ENCODE measurements around the gene CKLF. TPM values are rescaled to one million over a fixed set of nuclear protein-coding genes. Genes with fewer than 3 reads are reported as not detected.
A peak's percentile ranks its signal among the peaks of the same experiment; 100 is the strongest.
"Not testable (repeated sequence)": the region's sequence is repeated elsewhere in the genome, so short reads cannot be mapped to it uniquely, and the experiment has no call there.

Gene CKLF
- total RNA-seq, 1 donor from 2014 or later = 36.3 TPM

GRCh38 chr16:66512272-66513110 lies 39.9 kb upstream of the CKLF start:
- H3K4me3 Mint-ChIP-seq = peak overlapping the region; percentile 13
- peaks cover 24% of the 10 kb centered on the region for H3K36me3 Mint-ChIP-seq
- no peak for DNase-seq (ENCODE audit: extremely low spot score, unreplicated experiment)
- H3K4me1 Mint-ChIP-seq (ENCODE audit: unreplicated experiment) = peaks cover 28% of the 10 kb centered on the region
- H3K27ac Mint-ChIP-seq = peak overlapping the region; percentile 73
- no peak for TF ChIP-seq CTCF (conservative IDR thresholded peaks at IDR 0.05)
- H3K9me3 Mint-ChIP-seq = no peaks in the 10 kb centered on the region
- no peaks in the 10 kb centered on the region for H3K27me3 Mint-ChIP-seq

- peaks cover 32% of the 10 kb centered on the region for H3K4me1 Mint-ChIP-seq (ENCODE audit: unreplicated experiment)
Measured at GRCh38 chr16:66513111-66513723, 39.2 kb upstream of the CKLF start.

DNA sequence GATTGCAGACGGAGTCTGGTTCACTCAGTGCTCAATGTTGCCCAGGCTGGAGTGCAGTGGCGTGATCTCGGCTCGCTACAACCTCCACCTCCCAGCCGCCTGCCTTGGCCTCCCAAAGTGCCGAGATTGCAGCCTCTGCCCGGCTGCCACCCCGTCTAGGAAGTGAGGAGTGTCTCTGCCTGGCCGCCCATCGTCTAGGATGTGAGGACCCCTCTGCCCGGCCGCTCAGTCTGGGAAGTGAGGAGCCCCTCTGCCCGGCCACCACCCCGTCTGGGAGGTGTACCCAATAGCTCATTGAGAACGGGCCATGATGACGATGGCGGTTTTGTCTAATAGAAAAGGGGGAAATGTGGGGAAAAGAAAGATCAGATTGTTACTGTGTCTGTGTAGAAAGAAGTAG lies 38.0 kb upstream of the CKLF start:
- H3K4me1 Mint-ChIP-seq (ENCODE audit: unreplicated experiment) = peaks cover 32% of the 10 kb centered on the region
- H3K27ac Mint-ChIP-seq = peak overlapping the region; percentile 16
- H3K4me3 Mint-ChIP-seq = not testable (repeated sequence)

More at GRCh38 chr16:66513111-66513723, 39.2 kb upstream of the CKLF start:
- DNase-seq (ENCODE audit: extremely low spot score, unreplicated experiment) = no peak
- Mint-ChIP-seq H3K36me3 (peaks cover 17% of the 10 kb centered on the region), H3K9me3 (no peaks in the 10 kb centered on the region), H3K27ac (peak overlapping the region; percentile 73), H3K27me3 (no peaks in the 10 kb centered on the region), H3K4me3 (peak overlapping the region; percentile 13)
- TF ChIP-seq CTCF (conservative IDR thresholded peaks at IDR 0.05) = no peak

GRCh38 chr16:66514980-66515595 lies 37.3 kb upstream of the CKLF start:
- not testable (repeated sequence) for DNase-seq (ENCODE audit: extremely low spot score, unreplicated experiment); H3K9me3 Mint-ChIP-seq; H3K4me3 Mint-ChIP-seq; H3K27me3 Mint-ChIP-seq
- peaks cover 32% of the 10 kb centered on the region for H3K4me1 Mint-ChIP-seq (ENCODE audit: unreplicated experiment)
- H3K27ac Mint-ChIP-seq = peak overlapping the region; percentile 16
- H3K36me3 Mint-ChIP-seq = peaks cover 15% of the 10 kb centered on the region

More for the DNA sequence above, 38.0 kb upstream of the CKLF start:
- not testable (repeated sequence) for H3K9me3 Mint-ChIP-seq; H3K27me3 Mint-ChIP-seq; DNase-seq (ENCODE audit: extremely low spot score, unreplicated experiment)
- peaks cover 15% of the 10 kb centered on the region for H3K36me3 Mint-ChIP-seq

GRCh38 chr16:66515596-66516508 lies 36.5 kb upstream of the CKLF start:
- peaks cover 15% of the 10 kb centered on the region for H3K36me3 Mint-ChIP-seq
- H3K4me3 Mint-ChIP-seq = no peak overlapping the region
- no peak for TF ChIP-seq CTCF (conservative IDR thresholded peaks at IDR 0.05)
- no peaks in the 10 kb centered on the region for H3K9me3 Mint-ChIP-seq
- H3K27me3 Mint-ChIP-seq = no peaks in the 10 kb centered on the region
- DNase-seq (ENCODE audit: extremely low spot score, unreplicated experiment) = no peak
- H3K27ac Mint-ChIP-seq = peak overlapping the region; percentile 94
- peaks cover 32% of the 10 kb centered on the region for H3K4me1 Mint-ChIP-seq (ENCODE audit: unreplicated experiment)

DNA sequence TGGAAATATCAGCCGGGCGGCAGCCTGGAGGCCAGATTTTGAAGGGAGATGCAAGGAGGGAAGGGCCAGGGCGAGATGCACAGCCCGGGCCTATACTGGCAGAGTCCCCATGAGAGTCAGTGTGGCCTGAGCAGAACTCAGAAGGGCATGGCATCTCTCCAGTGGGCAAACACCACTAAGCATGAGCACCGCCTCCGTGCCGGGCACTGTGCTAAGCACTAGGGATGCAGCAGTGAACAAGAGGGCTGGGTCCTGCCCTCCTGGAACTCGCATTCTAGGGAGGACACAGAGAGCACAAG lies 35.9 kb upstream of the CKLF start:
- Mint-ChIP-seq H3K9me3 (no peaks in the 10 kb centered on the region), H3K27ac (peak overlapping the region; percentile 94), H3K4me3 (no peak overlapping the region), H3K4me1 (ENCODE audit: unreplicated experiment) (peaks cover 32% of the 10 kb centered on the region), H3K36me3 (peaks cover 15% of the 10 kb centered on the region), H3K27me3 (no peaks in the 10 kb centered on the region)
- DNase-seq (ENCODE audit: extremely low spot score, unreplicated experiment) = no peak
- no peak for TF ChIP-seq CTCF (conservative IDR thresholded peaks at IDR 0.05)

Data from type B pancreatic cell (in vitro differentiated cells).